ENCODE measurements around the gene PRM2. TPM values are rescaled to one million over a fixed set of nuclear protein-coding genes. Genes with fewer than 3 reads are reported as not detected.
"Not testable (repeated sequence)": the region's sequence is repeated elsewhere in the genome, so short reads cannot be mapped to it uniquely, and the experiment has no call there.

PRM2 gene
- polyA plus RNA-seq, 3 donors: not detected

GRCh38 chr16:11290102-11290893 lies 14.0 kb upstream of the PRM2 start:
- DNase-seq (ENCODE audit: low read depth in 3 of 3, low spot score in 2 of 3): no peak

GRCh38 chr16:11289696-11290095 lies 13.4 kb upstream of the PRM2 start:
- DNase-seq (ENCODE audit: low read depth in 3 of 3, low spot score in 2 of 3): not testable (repeated sequence)

DNA sequence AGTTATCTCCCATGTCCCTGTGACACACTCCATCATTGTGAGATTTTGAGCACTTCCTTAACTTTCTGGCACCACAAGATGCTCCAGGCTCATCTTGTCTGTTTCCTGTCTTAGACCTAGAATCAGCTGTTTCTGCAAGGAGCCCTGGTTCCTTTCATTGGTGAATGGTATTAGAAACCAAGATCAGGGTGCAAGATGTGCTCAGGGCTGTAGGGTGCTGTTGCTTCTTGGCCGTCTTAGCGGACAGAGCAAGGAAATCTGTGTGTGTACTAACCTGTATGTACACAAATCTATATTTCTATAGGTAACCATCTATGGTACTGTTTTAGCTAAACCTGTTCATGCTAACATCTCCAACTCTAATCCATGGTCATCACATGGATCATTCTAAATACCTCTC lies 12.9 kb upstream of the PRM2 start:
- DNase-seq (ENCODE audit: low read depth in 3 of 3, low spot score in 2 of 3): no peak

- no peak for DNase-seq (ENCODE audit: low read depth in 3 of 3, low spot score in 2 of 3)
Observed at GRCh38 chr16:11285842-11286241, 9.6 kb upstream of the PRM2 start.

DNA sequence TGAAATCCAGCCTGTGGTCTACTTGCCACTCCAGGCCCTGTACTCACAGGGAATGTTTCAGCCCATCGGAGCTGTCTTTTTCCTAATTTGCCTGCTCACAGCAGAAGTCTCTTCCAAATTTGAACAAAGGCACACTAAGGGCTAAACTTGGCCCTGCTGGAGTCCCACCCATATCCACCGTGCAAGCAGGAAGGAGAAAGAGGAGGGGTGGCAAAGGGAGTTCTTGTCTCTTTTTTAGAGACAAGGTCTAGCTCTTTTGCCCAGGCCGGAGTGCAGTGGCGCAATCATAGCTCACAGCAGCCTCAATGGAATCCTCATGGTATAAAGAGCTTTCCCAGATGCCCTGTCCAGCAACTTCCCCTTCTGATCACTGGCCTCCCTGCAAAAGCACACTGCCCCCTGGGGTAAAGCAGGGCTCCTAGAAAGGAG lies 7.6 kb upstream of the PRM2 start:
- no peak for DNase-seq (ENCODE audit: low read depth in 3 of 3, low spot score in 2 of 3)

GRCh38 chr16:11280616-11281522 lies 4.6 kb upstream of the PRM2 start, which contains the start of gene PRM1:
TSS of gene PRM1 (minus strand) at chr16:11281330. CDS start at chr16:11281238, 92 bp downstream.
- no peak for DNase-seq (ENCODE audit: low read depth in 3 of 3, low spot score in 2 of 3)

- DNase-seq (ENCODE audit: low read depth in 3 of 3, low spot score in 2 of 3): no peak
Observed at GRCh38 chr16:11278681-11279628, 2.7 kb upstream of the PRM2 start.

DNA sequence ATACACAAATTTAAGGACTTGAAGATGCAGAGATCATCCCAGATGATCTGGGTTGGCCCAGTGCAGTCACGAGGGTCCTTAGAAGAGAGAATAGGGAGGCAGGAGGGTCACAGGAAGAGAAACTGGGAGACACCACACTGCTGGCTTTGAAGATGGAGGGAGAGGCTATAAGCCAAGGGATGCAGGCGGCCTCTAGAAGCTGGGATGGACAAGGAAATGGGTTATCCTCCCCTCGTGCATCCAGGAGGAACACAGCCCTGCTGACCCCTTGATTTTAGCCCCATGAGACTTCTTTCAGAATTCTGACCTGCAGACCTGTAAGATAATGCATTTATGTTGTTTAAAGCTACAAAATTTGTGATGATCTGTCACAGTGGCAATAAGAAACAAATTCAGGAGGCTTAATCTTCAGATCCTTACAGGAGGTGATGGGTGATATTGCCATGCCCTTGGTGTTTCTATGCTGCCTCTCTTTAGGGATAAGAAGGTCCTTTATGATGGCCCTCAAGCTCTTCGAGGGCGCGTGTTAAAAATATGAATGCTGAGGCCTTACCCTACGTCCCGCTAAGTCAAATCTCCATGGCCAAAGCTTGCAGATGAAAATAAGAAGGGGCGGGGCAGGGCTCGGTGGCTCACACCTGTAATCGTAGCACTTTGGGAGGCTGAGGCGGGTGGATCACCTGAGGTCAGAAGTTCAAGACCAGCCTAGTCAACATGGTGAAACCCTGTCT lies 1.5 kb upstream of the PRM2 start:
- no peak for DNase-seq (ENCODE audit: low read depth in 3 of 3, low spot score in 2 of 3)

DNA sequence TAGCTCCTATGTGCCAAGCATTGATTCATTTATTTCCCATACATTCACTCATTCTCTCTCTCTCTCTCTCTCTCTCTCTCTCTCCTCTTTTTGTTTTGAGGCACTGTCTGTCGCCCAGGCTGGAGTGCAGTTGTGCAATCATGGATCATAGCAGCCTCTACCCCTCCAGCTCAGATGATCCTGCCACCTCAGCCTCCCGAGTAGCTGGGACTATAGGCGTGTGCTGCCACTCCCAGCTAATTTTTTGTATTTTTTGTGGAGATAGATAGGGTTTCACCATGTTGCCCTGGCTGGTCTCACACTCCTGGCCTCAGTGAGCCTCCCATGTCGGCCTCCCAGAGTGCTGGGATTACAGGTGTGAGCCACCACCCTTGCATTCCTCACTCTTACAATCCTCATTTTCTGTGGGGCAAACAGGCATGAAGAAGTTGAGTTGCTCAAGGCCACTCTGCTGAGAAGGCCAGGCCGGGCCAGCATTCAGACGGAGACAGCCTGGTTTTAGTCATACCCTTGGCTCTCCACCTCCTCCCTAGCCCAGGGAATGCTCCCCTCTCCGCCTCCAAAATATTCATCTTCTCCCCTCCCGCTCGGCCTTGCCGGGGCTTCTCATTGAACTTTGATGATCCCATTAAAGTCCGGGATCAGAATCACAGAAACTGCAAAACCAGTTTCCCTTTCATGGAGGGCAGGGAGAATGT lies 765 bp upstream of the PRM2 start:
- no peak for DNase-seq (ENCODE audit: low read depth in 3 of 3, low spot score in 2 of 3)

GRCh38 chr16:11274964-11275363 lies 1.3 kb downstream of the PRM2 start:
- no peak for DNase-seq (ENCODE audit: low read depth in 3 of 3, low spot score in 2 of 3)

DNA sequence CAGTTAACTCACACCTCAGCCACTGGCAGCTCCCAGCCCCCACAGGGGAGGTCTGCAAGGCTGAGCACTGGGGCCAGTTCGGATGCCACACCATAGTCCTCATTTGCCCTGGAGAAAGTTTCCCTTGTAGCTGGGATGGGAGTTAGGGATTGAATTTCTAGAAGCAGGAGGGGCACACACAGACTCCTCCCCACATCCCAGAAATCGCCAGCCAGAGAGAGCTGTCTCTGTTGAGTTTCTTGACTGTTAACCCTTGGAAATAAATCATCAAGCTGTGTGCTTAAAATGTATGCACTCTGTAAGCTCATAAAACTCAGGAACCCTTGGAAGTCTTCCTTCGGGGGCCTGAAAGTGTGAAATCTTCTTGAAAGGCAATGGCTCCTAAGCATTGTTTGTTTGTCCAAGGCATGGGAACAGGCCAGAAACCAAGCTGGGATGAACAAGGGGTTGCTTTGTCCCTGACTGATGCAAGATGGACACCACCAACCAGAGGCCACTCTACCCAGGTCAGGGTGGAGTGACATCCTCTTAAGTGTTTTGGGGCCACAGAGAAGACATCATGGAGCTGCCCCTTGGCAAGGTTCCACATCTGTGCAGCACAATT lies 2.5 kb downstream of the PRM2 start:
- peak in 2 of 3 donors; percentile 67 to 74 for DNase-seq (ENCODE audit: low read depth in 3 of 3, low spot score in 2 of 3)

DNA sequence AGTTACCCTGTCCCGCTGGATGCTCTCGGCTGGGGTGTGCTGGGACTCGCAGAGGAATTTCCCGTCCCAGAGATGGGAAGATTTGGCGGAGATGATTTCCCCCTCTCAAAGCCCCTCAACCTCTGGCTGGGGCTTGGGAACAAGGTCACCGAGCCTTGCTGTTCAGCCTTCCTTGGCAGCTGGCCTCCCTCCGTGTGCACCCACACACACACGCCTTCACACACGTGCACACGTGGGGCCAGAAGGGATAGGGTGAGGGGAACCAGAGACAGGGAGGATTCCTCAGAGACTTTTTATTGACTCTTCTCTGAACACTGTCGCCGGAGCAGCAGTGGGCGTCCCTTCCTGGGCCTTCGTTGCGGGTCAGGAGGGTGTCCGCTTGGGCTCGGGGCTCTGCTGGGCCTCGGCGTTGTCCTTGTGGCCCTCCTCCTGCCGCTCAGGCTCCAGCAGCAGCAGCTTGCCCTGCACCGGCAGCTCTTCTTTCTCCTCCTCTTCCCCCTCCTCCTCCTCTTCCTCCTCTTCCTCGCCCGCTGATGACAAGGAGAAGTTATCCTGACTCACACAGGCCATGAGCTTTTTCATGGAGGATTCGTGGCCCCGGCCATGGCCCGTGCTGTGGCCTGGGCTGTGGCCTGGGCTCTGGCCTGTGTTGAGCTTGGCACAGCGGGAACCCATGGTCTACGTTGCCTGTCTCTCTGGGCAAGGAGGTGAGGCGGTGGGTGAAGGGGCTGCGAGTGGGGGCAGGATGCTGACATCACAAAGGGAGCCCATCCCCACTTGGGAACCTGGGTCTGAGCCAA lies 3.2 kb downstream of the PRM2 start, which contains the start of gene PRM3:
PRM3 (minus strand) TSS at position 709 of the 800 bp plus-strand sequence; CDS start at position 675, 34 bp downstream.
- DNase-seq (ENCODE audit: low read depth in 3 of 3, low spot score in 2 of 3): no peak

- DNase-seq (ENCODE audit: low read depth in 3 of 3, low spot score in 2 of 3): no peak
Observed at GRCh38 chr16:11272484-11272883, 3.8 kb downstream of the PRM2 start.

DNA sequence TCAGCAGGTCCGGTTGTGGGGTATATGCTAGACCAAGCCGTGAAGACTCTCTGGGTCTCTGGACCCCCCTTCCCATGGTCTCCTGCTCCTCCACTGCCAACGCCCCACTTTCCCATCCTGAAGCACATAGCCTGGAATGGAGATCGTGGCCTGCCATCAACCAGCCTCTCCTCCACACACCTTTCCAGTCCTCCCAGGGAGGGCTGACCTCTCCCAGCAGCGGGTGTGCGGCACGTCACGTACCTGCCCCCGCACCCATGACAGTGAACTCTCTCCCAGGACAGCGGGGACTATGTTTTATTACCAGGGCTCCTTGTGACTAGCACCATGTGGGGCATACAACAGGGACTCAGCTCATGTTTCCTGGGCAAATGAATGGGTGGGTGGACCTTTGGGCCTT lies 4.7 kb downstream of the PRM2 start:
- no peak for DNase-seq (ENCODE audit: low read depth in 3 of 3, low spot score in 2 of 3)

GRCh38 chr16:11270602-11271162 lies 5.6 kb downstream of the PRM2 start:
- DNase-seq (ENCODE audit: low read depth in 3 of 3, low spot score in 2 of 3): no peak

GRCh38 chr16:11268921-11269375 lies 7.3 kb downstream of the PRM2 start, which contains the start of gene TNP2:
TSS of gene TNP2 (minus strand) at chr16:11269325. CDS start at chr16:11269262, 63 bp downstream.
- no peak for DNase-seq (ENCODE audit: low read depth in 3 of 3, low spot score in 2 of 3)

DNA sequence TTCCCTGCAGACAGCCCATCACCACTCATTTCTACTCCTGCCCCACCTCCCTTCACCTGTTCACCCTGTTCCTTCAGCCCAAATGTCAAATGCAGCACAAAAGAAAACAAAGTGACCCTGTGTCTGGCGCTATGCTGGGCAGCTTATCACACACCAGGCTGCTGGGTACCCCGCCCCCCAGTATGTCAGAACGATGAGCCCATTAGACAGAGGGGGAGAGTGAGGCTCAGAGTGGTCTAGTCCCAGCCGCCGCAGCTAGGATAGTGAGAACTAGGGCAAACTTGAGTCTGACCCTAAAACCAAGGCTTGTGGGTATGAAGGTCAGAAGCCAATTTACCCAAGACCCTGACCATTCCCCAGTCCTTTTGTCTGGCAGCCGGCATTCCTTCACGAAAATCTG lies 11.2 kb downstream of the PRM2 start:
- no peak for DNase-seq (ENCODE audit: low read depth in 3 of 3, low spot score in 2 of 3)

Data from right renal cortex interstitium (tissue), 3 donors.